Subcutaneous adipose tissue (tissue), 4 donors: ENCODE measurements around the gene RAPSN. TPM values are rescaled to one million over a fixed set of nuclear protein-coding genes. Genes with fewer than 3 reads are reported as not detected.

Source experiments
- total RNA-seq, 4 donors: library from RNA; depleted of rRNA; stranded (reverse); fragments of >200 nt; gene quantifications; one replicate each; pipeline ENCODE4 v1.1.0, GENCODE V29; 2016
- TF ChIP-seq, protein P1 (sequence below): fragments of 450-650 bp; IDR thresholded peaks from one replicate; pipeline ENCODE4 v1.5.1; 2016; ENCODE audit warnings: low read depth, mild to moderate bottlenecking, control low read depth, antibody characterized with exemption, moderate library complexity

Gene RAPSN
- total RNA-seq, 4 donors from 2014 or later: not detected

DNA sequence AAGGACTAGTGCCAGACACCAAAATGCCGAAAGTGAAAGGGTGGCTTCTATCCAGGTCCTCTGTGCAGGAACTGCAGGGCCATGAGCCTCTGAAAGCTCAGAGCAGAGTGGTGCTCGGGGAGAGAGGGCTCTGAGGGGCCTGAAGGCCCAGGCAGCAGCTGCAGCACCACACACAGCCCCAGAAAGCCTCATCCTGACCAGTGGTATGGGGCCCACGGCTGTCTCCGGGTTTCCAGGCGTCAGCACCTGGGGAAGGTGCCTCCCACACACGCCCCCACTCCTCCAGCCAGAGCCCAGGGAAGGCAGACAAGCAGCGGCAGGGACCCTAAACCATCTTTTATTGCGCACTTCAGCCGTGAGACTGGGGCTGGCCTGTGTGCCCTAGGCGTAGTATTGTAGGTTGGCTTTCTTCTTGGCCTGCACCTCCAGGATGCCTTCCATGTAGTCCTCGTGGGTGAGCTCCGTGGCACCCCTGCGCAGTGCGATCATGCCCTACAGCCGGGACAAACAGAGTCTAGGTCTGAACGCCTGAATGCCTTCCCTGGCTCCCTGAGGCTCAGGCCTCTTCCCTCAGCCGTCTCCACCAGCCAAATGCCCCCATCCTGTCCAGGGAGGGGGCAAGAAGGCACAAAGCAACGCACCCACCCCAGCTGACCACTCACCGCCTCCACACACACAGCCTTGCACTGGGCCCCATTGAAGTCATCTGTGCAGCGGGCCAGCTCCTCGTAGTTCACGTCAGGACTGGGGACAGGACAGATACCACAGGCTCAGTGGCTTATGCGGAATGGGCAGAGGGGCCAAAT is 30.3 kb downstream of the RAPSN start:
- TF ChIP-seq, protein P1, sequence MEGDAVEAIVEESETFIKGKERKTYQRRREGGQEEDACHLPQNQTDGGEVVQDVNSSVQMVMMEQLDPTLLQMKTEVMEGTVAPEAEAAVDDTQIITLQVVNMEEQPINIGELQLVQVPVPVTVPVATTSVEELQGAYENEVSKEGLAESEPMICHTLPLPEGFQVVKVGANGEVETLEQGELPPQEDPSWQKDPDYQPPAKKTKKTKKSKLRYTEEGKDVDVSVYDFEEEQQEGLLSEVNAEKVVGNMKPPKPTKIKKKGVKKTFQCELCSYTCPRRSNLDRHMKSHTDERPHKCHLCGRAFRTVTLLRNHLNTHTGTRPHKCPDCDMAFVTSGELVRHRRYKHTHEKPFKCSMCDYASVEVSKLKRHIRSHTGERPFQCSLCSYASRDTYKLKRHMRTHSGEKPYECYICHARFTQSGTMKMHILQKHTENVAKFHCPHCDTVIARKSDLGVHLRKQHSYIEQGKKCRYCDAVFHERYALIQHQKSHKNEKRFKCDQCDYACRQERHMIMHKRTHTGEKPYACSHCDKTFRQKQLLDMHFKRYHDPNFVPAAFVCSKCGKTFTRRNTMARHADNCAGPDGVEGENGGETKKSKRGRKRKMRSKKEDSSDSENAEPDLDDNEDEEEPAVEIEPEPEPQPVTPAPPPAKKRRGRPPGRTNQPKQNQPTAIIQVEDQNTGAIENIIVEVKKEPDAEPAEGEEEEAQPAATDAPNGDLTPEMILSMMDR: no peak

DNA sequence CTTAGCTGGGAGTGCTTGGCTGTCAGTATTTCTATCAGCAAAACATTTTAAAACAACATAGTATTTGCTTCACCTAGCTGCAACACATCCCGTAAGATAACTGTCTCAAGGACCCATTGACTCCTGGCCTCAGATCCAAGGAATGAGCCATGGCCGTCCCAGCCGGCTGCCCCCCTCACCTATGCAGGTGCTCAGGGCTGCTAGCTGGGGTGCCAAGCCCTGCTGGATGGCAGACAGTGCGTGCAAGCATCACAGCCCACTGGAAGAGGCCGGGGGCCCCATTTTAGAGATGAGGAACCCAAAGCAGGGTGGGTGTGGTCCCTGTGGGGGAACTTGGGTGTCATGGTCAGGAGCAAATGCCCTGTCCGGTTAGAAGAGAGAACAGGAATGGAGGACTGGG is 31.2 kb downstream of the RAPSN start:
- TF ChIP-seq, protein P1: no peak

DNA sequence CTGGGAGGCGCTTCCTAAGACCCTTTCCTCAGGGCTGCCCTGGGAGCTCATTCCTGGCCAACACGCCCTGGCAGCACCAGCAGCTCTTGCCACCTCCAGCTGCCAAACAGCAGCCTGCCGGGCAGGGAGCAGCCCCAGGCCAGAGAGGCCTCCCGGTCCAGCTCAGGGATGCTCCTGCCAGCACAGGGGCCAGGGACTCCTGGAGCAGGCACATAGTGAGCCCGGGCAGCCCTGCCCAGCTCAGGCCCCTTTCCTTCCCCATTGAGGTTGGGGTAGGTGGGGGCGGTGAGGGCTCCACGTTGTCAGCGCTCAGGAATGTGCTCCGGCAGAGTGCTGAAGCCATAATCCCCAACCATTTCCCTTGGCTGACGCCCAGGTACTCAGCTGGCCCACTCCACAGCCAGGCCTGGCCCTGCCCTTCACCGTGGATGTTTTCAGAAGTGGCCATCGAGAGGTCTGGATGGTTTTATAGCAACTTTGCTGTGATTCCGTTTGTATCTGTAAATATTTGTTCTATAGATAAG is 32.9 kb downstream of the RAPSN start:
- TF ChIP-seq, protein P1: no peak

DNA sequence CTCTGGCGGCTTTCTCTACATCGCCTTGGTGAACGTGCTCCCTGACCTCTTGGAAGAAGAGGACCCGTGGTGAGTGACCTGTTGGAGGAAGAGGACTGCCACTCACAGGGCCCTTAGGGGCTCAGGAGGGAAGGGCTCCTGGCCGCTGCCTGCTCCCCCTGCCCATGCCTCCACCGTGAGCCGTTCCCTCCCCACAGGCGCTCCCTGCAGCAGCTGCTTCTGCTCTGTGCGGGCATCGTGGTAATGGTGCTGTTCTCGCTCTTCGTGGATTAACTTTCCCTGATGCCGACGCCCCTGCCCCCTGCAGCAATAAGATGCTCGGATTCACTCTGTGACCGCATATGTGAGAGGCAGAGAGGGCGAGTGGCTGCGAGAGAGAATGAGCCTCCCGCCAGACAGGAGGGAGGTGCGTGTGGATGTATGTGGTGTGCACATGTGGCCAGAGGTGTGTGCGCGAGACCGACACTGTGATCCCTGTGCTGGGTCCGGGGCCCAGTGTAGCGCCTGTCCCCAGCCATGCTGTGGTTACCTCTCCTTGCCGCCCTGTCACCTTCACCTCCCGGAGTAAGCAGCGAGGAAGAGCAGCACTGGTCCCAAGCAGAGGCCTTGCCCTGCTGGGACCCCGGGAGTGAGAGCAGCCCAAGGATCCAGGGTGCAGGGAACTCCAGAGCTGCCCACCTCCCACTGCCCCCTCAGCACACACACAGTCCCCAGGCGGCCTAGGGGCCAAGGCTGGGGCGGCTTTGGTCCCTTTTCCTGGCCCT is 33.7 kb downstream of the RAPSN start:
- TF ChIP-seq, protein P1: no peak

DNA sequence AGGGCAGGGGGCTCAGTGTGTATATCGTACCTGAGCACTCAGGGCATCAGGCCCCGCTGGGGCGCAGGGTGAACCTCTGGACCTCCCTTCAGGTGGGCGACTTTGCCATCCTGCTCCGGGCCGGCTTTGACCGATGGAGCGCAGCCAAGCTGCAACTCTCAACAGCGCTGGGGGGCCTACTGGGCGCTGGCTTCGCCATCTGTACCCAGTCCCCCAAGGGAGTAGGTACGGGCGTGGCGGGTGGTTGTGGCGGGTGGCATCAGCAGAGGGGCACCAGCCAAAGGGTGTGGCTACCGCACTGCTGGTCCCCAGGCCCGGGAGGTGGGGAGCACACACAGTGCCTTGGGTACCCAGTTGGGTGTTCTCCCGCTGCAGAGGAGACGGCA is 34.3 kb downstream of the RAPSN start:
- TF ChIP-seq, protein P1: no peak

DNA sequence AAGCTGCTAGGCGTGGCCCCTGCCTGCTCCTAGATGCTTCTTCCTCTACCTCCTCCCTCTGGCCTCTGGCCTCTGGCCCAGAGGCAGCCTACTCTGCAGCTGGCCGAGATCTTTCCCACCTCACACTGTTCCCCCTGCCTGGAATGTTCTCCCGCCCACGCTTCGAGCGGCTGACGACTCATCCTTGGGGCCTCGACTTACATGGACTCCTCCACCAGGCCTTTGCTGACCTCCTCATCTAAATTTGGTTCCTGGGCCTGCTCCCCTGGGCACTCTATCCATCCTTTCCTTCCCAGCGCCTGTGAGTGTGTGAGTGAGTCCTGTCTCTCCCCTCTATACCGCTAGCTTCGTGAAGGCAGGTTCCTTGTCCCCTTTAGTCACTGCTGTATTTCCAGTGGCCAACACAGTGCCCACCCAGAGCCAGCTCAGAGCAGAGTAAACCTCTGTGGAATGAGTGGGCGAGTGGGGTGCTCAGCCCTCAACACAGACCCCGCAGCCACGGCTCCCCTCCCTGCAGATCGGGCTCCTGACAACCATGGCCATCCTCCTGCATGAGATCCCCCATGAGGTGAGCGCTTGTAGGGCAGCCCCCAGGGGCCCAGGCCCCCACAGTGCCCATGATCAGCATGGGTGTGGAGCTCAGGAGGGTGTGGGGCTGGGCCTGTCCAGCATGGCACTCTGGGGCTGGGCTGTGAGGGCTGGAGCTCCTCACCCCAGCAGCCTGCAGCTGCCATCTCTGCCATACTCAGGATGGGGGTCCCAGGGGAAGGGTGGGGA is 34.8 kb downstream of the RAPSN start:
- TF ChIP-seq, protein P1: no peak

DNA sequence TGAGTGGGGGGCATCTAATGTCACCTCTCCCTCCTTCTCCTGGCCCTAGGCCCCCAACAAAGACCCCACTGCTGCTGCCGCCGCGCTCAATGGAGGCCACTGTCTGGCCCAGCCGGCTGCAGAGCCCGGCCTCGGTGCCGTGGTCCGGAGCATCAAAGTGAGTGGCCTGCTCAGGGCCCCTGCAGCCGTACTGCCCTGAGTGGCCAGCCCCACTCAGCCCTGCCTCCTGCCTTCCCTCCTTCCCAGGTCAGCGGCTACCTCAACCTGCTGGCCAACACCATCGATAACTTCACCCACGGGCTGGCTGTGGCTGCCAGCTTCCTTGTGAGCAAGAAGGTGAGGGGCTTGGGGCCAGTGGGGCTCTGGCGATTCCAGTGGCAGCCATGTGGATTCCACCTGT is 35.6 kb downstream of the RAPSN start:
- TF ChIP-seq, protein P1: no peak
